Central memory CD8-positive, alpha-beta T cell (primary cell): ENCODE measurements around the gene FAR2.
A peak's percentile ranks its signal among the peaks of the same experiment; 100 is the strongest.
"Not testable (repeated sequence)": the region's sequence is repeated elsewhere in the genome, so short reads cannot be mapped to it uniquely, and the experiment has no call there.

Source experiments
- ATAC-seq: fragments of 150-1000 bp; cut with Tn5 transposase; replicated peaks from 2 replicates; pipeline ENCODE4 v1.10.0; 2022; ENCODE audit warnings: mild to moderate bottlenecking, moderate FRiP score, moderate number of reproducible peaks; ENCODE audit not compliant: poor library complexity, severe bottlenecking; ENCODE audit errors: extremely low read depth
- DNase-seq, 2 donors: peaks; one replicate each; pipeline ENCODE4 v3.0.0; 2021; ENCODE audit warnings: low spot score in 2 of 2
- H3K27ac Mint-ChIP-seq: one replicate; pipeline ENCODE4 v1.8.0; 2022; ENCODE audit warnings: low read depth, mild to moderate bottlenecking, moderate library complexity, mixed read lengths
- H3K27me3 Mint-ChIP-seq: one replicate; pipeline ENCODE4 v1.8.0; 2022; ENCODE audit warnings: mixed read lengths
- H3K36me3 Mint-ChIP-seq: one replicate; pipeline ENCODE4 v1.8.0; 2022; ENCODE audit warnings: mild to moderate bottlenecking, moderate library complexity, mixed read lengths; ENCODE audit not compliant: insufficient read depth
- H3K4me1 Mint-ChIP-seq: one replicate; pipeline ENCODE4 v1.8.0; 2022; ENCODE audit warnings: mixed read lengths
- H3K4me3 Mint-ChIP-seq: one replicate; pipeline ENCODE4 v1.8.0; 2022; ENCODE audit warnings: mild to moderate bottlenecking, moderate library complexity, mixed read lengths
- H3K9me3 Mint-ChIP-seq: one replicate; pipeline ENCODE4 v1.8.0; 2022; ENCODE audit warnings: mixed read lengths

The FAR2 gene

GRCh38 chr12:29138855-29139254 is 10.2 kb upstream of the FAR2 start:
- not testable (repeated sequence) for H3K4me1 Mint-ChIP-seq, H3K4me3 Mint-ChIP-seq, H3K27ac Mint-ChIP-seq, DNase-seq, H3K9me3 Mint-ChIP-seq, H3K36me3 Mint-ChIP-seq, ATAC-seq
- H3K27me3 Mint-ChIP-seq: peaks cover 28% of the 10 kb centered on the region

- Mint-ChIP-seq H3K27ac (no peak overlapping the region), H3K27me3 (no peaks in the 10 kb centered on the region), H3K4me1 (peaks cover 23% of the 10 kb centered on the region), H3K36me3 (peaks cover 3% of the 10 kb centered on the region), H3K9me3 (no peaks in the 10 kb centered on the region), H3K4me3 (no peak overlapping the region)
- DNase-seq: no peak
- no peak for ATAC-seq
Observed at GRCh38 chr12:29145372-29146170, 3.5 kb upstream of the FAR2 start.

- no peak for ATAC-seq
- Mint-ChIP-seq H3K27me3 (no peaks in the 10 kb centered on the region), H3K4me1 (peaks cover 23% of the 10 kb centered on the region)
Observed at GRCh38 chr12:29146196-29146595, 2.9 kb upstream of the FAR2 start.

GRCh38 chr12:29147731-29148595 is 1.1 kb upstream of the FAR2 start:
- peak overlapping the region; percentile 93 for H3K4me3 Mint-ChIP-seq
- no peaks in the 10 kb centered on the region for H3K27me3 Mint-ChIP-seq
- H3K36me3 Mint-ChIP-seq: peaks cover 3% of the 10 kb centered on the region
- ATAC-seq (no peak), DNase-seq (no peak)
- H3K27ac Mint-ChIP-seq: peak overlapping the region; percentile 97
- peaks cover 26% of the 10 kb centered on the region for H3K4me1 Mint-ChIP-seq
- no peaks in the 10 kb centered on the region for H3K9me3 Mint-ChIP-seq

More at GRCh38 chr12:29146196-29146595, 2.9 kb upstream of the FAR2 start:
- Mint-ChIP-seq H3K27ac (no peak overlapping the region), H3K36me3 (peaks cover 3% of the 10 kb centered on the region), H3K9me3 (no peaks in the 10 kb centered on the region), H3K4me3 (no peak overlapping the region)
- no peak for DNase-seq

DNA sequence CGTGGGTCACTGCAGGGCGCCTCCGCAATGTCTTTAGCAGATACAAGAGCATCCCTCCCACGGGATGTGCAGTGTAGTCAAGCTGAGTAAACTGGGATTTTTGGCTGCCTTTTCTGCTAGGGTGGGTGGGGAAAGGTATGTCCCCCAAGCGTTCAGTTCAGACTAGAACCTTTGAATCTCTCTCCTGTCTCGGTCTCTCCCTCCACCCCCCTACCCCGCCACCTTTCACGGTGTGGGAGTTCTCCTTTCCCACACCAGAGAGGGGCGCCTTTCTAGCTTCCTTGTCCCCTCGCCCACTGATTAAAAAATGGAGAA is 525 bp upstream of the FAR2 start:
- peaks cover 31% of the 10 kb centered on the region for H3K4me1 Mint-ChIP-seq
- no peak for DNase-seq
- peak overlapping the region; percentile 93 for H3K4me3 Mint-ChIP-seq
- H3K9me3 Mint-ChIP-seq: no peaks in the 10 kb centered on the region
- H3K27ac Mint-ChIP-seq: peak overlapping the region; percentile 97
- peaks cover 3% of the 10 kb centered on the region for H3K36me3 Mint-ChIP-seq
- no peaks in the 10 kb centered on the region for H3K27me3 Mint-ChIP-seq
- ATAC-seq: peak; percentile 27

GRCh38 chr12:29149691-29150281 is 708 bp downstream of the FAR2 start:
- H3K36me3 Mint-ChIP-seq: peaks cover 3% of the 10 kb centered on the region
- no peaks in the 10 kb centered on the region for H3K27me3 Mint-ChIP-seq
- H3K4me1 Mint-ChIP-seq: peaks cover 34% of the 10 kb centered on the region
- peak; percentile 11 for ATAC-seq
- no peak for DNase-seq
- H3K27ac Mint-ChIP-seq: no peak overlapping the region
- no peaks in the 10 kb centered on the region for H3K9me3 Mint-ChIP-seq
- H3K4me3 Mint-ChIP-seq: peak overlapping the region; percentile 93

DNA sequence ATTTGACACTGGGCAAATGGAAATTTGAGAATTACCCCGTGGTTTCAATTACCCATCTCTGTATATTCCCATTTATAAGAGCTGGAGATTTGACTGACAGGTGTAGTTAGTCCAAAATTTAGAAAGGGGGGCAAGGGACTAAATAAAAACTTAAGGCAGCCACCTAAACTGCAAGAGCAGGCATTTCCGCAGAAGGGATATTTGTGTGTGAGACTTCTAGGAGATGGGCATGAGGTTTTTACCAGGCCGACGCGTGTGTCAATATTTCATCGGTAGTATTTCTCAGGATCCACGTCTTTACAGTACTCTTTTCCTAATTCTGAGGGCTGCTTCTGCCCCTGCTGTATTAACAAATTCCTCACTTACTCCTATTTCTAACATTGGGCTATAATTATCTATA is 1.4 kb downstream of the FAR2 start:
- Mint-ChIP-seq H3K27ac (no peak overlapping the region), H3K4me1 (peaks cover 34% of the 10 kb centered on the region), H3K9me3 (no peaks in the 10 kb centered on the region), H3K4me3 (peak overlapping the region; percentile 93), H3K36me3 (peaks cover 3% of the 10 kb centered on the region), H3K27me3 (no peaks in the 10 kb centered on the region)
- ATAC-seq (no peak), DNase-seq (no peak)

DNA sequence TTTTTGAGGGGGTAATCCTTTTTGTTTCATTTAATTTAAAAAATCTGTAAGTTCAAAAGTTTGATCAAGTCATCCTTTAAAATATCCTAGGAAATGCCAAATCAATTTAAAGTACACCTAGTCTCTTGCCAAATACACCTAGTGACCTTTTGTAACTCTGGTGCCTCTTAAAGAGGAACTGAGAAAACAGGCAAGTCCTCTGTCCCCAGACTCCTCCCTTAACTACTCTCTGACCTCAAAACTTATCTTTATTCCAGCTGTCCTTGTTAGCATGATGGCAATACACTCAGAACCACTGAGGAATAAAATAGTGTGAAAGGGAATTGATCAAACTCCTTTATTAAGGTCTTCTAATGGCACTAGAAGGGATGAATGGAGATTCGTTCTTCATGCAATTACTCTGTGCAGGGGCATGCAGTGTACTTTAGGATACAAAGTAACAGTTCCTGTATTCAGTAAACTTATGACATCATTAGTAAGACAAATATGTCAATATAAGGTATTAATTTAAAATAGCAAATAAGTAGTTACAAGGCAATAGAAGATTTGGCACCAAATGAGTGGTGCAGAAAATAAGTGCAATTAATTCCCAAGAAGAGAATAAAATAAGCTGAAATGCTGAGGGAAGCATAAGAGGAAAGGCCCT is 3.3 kb downstream of the FAR2 start:
- no peak for ATAC-seq
- no peaks in the 10 kb centered on the region for H3K9me3 Mint-ChIP-seq
- H3K36me3 Mint-ChIP-seq: peaks cover 3% of the 10 kb centered on the region
- no peak overlapping the region for H3K4me3 Mint-ChIP-seq
- DNase-seq: no peak
- peak overlapping the region; percentile 69 for H3K27ac Mint-ChIP-seq
- no peaks in the 10 kb centered on the region for H3K27me3 Mint-ChIP-seq
- H3K4me1 Mint-ChIP-seq: peaks cover 34% of the 10 kb centered on the region

- Mint-ChIP-seq H3K4me1 (peaks cover 29% of the 10 kb centered on the region), H3K27me3 (no peaks in the 10 kb centered on the region), H3K9me3 (no peaks in the 10 kb centered on the region), H3K4me3 (no peak overlapping the region), H3K36me3 (peaks cover 3% of the 10 kb centered on the region), H3K27ac (peak overlapping the region; percentile 69)
- no peak for ATAC-seq
- no peak for DNase-seq
Observed at GRCh38 chr12:29152981-29153630, 4.0 kb downstream of the FAR2 start.

GRCh38 chr12:29155079-29155478 is 6.0 kb downstream of the FAR2 start:
- DNase-seq: no peak
- Mint-ChIP-seq H3K9me3 (no peaks in the 10 kb centered on the region), H3K36me3 (no peaks in the 10 kb centered on the region), H3K4me3 (no peak overlapping the region), H3K4me1 (peaks cover 17% of the 10 kb centered on the region), H3K27me3 (no peaks in the 10 kb centered on the region), H3K27ac (no peak overlapping the region)
- no peak for ATAC-seq

- ATAC-seq (no peak), DNase-seq (no peak)
- Mint-ChIP-seq H3K27me3 (no peaks in the 10 kb centered on the region), H3K4me3 (no peak overlapping the region), H3K27ac (no peak overlapping the region), H3K9me3 (no peaks in the 10 kb centered on the region), H3K4me1 (peaks cover 21% of the 10 kb centered on the region), H3K36me3 (no peaks in the 10 kb centered on the region)
Observed at GRCh38 chr12:29157486-29157946, 8.4 kb downstream of the FAR2 start.
